ENCODE results near the gene TNFSF12. TPM values are rescaled to one million over a fixed set of nuclear protein-coding genes. Genes with fewer than 3 reads are reported as not detected.

The TNFSF12 gene
- total RNA-seq, 3 donors from 2014 or later: 11.6 to 69.4 (median 15.8) TPM

DNA sequence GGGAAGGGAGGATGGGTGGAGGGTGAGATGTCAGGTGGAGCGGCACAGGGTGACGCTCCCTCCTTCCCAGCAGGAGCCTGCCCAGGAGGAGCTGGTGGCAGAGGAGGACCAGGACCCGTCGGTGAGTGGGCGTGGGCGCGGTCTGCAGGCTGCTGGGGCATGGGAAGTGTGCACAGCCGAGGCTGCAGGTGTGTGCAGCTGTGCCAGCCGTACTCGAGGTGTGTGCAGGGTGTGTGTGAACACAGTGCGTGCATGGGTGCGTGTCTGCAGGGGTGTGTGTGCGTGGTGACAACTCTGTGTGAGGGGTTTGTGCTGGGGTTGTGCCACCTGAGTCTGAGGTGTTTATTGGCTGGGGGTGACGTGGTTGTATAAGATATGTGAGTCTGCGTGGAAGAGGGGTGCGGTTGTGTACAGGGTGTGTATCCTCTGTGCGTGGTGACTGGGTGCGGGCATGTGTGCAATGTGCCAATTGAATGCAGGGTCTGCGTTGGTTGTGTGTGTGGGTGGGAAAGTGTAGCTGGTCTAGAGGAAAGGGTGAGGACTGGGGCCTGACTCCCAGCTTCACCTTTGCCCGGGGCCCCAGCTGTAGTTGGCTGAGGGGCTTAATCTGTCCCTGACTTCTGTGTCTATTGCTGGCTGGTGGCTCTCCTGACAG is 670 bp downstream of the TNFSF12 start:
- ATAC-seq: peak; percentile 78
- H3K4me3 ChIP-seq: peak overlapping the region; percentile 29
- H3K36me3 ChIP-seq (ENCODE audit: low read depth): no peaks in the 10 kb centered on the region
- peak; percentile 60 to 82 (median 70) for DNase-seq
- intact Hi-C loops (cut with DNase I, micrococcal nuclease): no loop called here
- peaks cover 4% of the 10 kb centered on the region for H3K4me1 ChIP-seq (ENCODE audit: low read depth)
- H3K9me3 ChIP-seq: no peaks in the 10 kb centered on the region
- TF ChIP-seq, protein P1, sequence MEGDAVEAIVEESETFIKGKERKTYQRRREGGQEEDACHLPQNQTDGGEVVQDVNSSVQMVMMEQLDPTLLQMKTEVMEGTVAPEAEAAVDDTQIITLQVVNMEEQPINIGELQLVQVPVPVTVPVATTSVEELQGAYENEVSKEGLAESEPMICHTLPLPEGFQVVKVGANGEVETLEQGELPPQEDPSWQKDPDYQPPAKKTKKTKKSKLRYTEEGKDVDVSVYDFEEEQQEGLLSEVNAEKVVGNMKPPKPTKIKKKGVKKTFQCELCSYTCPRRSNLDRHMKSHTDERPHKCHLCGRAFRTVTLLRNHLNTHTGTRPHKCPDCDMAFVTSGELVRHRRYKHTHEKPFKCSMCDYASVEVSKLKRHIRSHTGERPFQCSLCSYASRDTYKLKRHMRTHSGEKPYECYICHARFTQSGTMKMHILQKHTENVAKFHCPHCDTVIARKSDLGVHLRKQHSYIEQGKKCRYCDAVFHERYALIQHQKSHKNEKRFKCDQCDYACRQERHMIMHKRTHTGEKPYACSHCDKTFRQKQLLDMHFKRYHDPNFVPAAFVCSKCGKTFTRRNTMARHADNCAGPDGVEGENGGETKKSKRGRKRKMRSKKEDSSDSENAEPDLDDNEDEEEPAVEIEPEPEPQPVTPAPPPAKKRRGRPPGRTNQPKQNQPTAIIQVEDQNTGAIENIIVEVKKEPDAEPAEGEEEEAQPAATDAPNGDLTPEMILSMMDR (IDR thresholded peaks at IDR 0.05): no peak

DNA sequence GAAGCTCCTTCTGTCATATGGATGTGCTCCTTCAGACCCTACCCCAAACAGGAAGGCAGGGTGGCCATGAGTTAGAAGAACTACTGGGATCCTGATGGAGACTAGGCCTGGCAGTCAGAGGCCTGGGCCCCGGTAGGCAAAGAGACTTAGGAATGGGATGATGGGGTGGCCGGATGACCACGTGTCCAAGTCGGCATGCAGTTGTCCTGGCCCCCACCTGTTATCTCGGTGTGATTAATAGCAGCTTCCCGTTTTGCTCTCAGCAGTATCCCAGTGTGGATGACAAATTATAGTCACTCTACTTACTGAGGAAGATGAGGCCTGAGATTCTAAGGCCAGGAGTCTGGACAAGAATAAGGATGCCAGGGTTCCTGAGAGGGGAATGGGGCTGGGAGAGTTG is 1.5 kb downstream of the TNFSF12 start:
- intact Hi-C loops (cut with DNase I, micrococcal nuclease): no loop called here
- Histone ChIP-seq H3K36me3 (ENCODE audit: low read depth) (no peaks in the 10 kb centered on the region), H3K9me3 (no peaks in the 10 kb centered on the region), H3K4me3 (no peak overlapping the region), H3K4me1 (ENCODE audit: low read depth) (peaks cover 4% of the 10 kb centered on the region)
- TF ChIP-seq, protein P1 (IDR thresholded peaks at IDR 0.05): no peak
- ATAC-seq (no peak), DNase-seq (no peak)

DNA sequence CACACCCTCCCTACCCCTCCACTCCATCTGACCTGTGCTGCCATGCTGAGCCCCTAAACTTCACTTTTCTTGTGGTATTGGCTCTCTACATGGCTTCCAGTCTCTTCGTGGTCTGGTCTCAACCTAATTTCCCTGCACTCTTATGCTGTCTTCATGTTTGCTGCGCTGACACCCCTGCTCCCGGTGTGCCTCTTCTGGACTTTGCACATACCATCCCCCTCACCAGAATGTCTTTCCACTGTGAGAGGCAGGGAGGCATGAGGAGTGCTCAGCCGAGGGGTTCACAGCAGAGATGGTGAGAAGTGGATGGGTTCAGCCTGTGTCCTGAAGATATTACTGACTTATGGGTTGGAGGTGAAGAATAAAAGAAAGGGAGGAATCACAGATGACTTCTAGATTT is 2.5 kb downstream of the TNFSF12 start:
- DNase-seq (no peak), ATAC-seq (no peak)
- Histone ChIP-seq H3K36me3 (ENCODE audit: low read depth) (no peaks in the 10 kb centered on the region), H3K9me3 (no peaks in the 10 kb centered on the region), H3K4me3 (no peak overlapping the region), H3K4me1 (ENCODE audit: low read depth) (peaks cover 9% of the 10 kb centered on the region)
- intact Hi-C loops (cut with DNase I, micrococcal nuclease): no loop called here
- TF ChIP-seq, protein P1 (IDR thresholded peaks at IDR 0.05): no peak

DNA sequence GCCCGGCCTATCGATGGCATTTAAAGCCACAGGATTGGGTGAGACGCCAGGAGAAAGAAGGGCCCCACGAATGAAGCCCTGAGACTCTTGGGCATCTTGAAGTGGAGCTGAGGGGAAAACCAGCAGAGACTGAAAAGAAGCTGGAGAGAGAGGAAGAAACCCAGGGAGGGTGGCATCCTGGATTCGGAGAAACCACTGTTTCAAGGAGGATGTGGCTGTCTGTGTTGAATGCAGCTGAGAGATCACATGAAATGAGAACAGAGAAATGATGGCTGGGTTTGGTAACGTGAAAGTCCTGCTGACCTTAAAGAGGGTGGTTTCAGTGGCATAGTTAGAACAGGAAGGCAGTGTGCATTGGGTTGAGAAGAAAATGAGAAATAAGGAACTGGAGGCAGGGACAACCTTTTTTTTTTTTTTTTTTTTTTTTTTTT is 3.8 kb downstream of the TNFSF12 start:
- H3K4me3 ChIP-seq: no peak overlapping the region
- no peaks in the 10 kb centered on the region for H3K36me3 ChIP-seq (ENCODE audit: low read depth)
- peak in 1 of 3 donors; percentile 42 for DNase-seq
- intact Hi-C loops (cut with DNase I, micrococcal nuclease): no loop called here
- peaks cover 16% of the 10 kb centered on the region for H3K4me1 ChIP-seq (ENCODE audit: low read depth)
- H3K9me3 ChIP-seq: no peaks in the 10 kb centered on the region
- TF ChIP-seq, protein P1 (IDR thresholded peaks at IDR 0.05): no peak
- no peak for ATAC-seq

DNA sequence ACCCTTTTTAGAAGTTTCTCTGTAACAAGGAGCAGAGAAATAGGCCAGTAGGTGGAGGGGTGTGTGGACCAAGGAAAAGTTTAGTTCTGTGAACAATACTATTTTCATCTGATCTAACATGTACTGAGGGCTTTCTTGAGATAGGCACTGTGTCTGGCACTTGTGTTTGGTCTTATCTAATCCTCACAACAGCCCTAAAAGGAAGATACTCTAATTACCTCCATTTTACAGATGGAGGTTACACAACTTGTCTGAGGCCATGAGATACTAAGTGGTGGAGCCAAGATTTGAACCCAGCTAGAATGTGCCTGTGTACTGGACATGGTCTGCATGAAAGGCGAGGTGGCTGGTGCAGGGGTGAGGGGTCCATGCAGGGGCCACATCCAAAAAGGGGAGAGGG is 4.5 kb downstream of the TNFSF12 start:
- ATAC-seq (no peak), DNase-seq (no peak)
- no peak overlapping the region for H3K4me3 ChIP-seq
- peaks cover 23% of the 10 kb centered on the region for H3K4me1 ChIP-seq (ENCODE audit: low read depth)
- TF ChIP-seq, protein P1 (IDR thresholded peaks at IDR 0.05): no peak
- intact Hi-C loops (cut with DNase I, micrococcal nuclease): no loop called here
- no peaks in the 10 kb centered on the region for H3K36me3 ChIP-seq (ENCODE audit: low read depth)
- no peaks in the 10 kb centered on the region for H3K9me3 ChIP-seq
